SK-N-SH (cell line): ENCODE measurements around the gene THSD4. TPM values are rescaled to one million over a fixed set of nuclear protein-coding genes. Genes with fewer than 3 reads are reported as not detected.

Source experiments
- CTCF ChIA-PET: fragments of 300-600, 350-600 bp; formaldehyde crosslinking; extraction: SDS; loops from one replicate; lab custom pipeline; 2021; lab: Yijun Ruan, JAX
- POLR2A ChIA-PET: fragments of 350-600 bp; sonication (Branson Sonifier 250); formaldehyde crosslinking; extraction: SDS; loops from one replicate; lab custom pipeline; 2020; ENCODE audit warnings: antibody characterized with exemption, inconsistent platforms; lab: Yijun Ruan, JAX
- DNase-seq: peaks from one replicate; pipeline ENCODE4 v3.0.0; 2012
- H2AFZ ChIP-seq: fragments of 200-600 bp; sonication (generic); 2 replicates; pipeline ENCODE4 v1.8.1; 2016; ENCODE audit warnings: antibody characterized with exemption, mild to moderate bottlenecking, low read depth
- H3F3A ChIP-seq: fragments of 200-600 bp; sonication (generic); replicated peaks from 2 replicates; pipeline ENCODE3; 2016; ENCODE audit warnings: antibody characterized with exemption, mild to moderate bottlenecking; ENCODE audit not compliant: insufficient read depth
- H3K27ac ChIP-seq, 2 experiments: fragments of 200-500 bp in 1 of 2; fragments of 200-600 bp in 1 of 2; sonication (Bioruptor generic) in 1 of 2; sonication (generic), shearing (Covaris generic) in 1 of 2; 2 replicates each; pipeline versions ENCODE4 v1.5.1 to v1.6.1; 2014 to 2016; ENCODE audit warnings: low read depth in 2 of 2, inconsistent platforms in 1 of 2, low read length in 1 of 2, mild to moderate bottlenecking in 1 of 2, mixed read lengths in 1 of 2
- H3K27me3 ChIP-seq: fragments of 200-600 bp; sonication (generic), shearing (Covaris generic); 2 replicates; pipeline ENCODE4 v1.6.1; 2016; ENCODE audit warnings: mixed run types; ENCODE audit not compliant: insufficient read depth
- H3K36me3 ChIP-seq, 2 experiments: fragments of 200-500 bp in 1 of 2; fragments of 200-600 bp in 1 of 2; sonication (Bioruptor generic) in 1 of 2; sonication (generic) in 1 of 2; replicated peaks in 1 of 2; 2 replicates each; pipeline versions ENCODE3 to v1.5.1; 2014 to 2016; ENCODE audit warnings: low read length in 1 of 2, mild to moderate bottlenecking in 1 of 2; ENCODE audit not compliant: insufficient read depth in 2 of 2, control insufficient read depth in 1 of 2
- H3K4me1 ChIP-seq, 2 experiments: fragments of 200-500 bp in 1 of 2; fragments of 200-600 bp in 1 of 2; sonication (Bioruptor generic) in 1 of 2; sonication (generic), shearing (Covaris generic) in 1 of 2; 2 replicates each; pipeline versions ENCODE4 v1.5.1 to v1.6.1; 2014 to 2016; ENCODE audit warnings: low read depth in 1 of 2, low read length in 1 of 2, mixed run types in 1 of 2; ENCODE audit not compliant: insufficient read depth in 2 of 2, control insufficient read depth in 1 of 2
- H3K4me2 ChIP-seq: fragments of 200-600 bp; sonication (generic), shearing (Covaris generic); 2 replicates; pipeline ENCODE4 v1.6.1; 2017; ENCODE audit warnings: mixed run types
- H3K4me3 ChIP-seq, 2 experiments: fragments of 200-500 bp in 1 of 2; fragments of 200-600 bp in 1 of 2; sonication (Bioruptor generic) in 1 of 2; sonication (generic), shearing (Covaris generic) in 1 of 2; 2 replicates each; pipeline versions ENCODE4 v1.5.1 to v1.8.1; 2014 to 2016; ENCODE audit warnings: low read depth in 2 of 2, inconsistent platforms in 1 of 2, low read length in 1 of 2, mild to moderate bottlenecking in 1 of 2, mixed read lengths in 1 of 2, moderate library complexity in 1 of 2
- H3K79me2 ChIP-seq: fragments of 200-600 bp; sonication (generic); 2 replicates; pipeline ENCODE4 v1.8.1; 2017; ENCODE audit warnings: mild to moderate bottlenecking; ENCODE audit not compliant: insufficient read depth
- H3K9ac ChIP-seq: fragments of 200-600 bp; sonication (generic); 2 replicates; pipeline ENCODE4 v1.6.1; 2017; ENCODE audit warnings: mixed run types
- H3K9me2 ChIP-seq: fragments of 200-600 bp; sonication (generic); 2 replicates; pipeline ENCODE4 v1.6.1; 2017; ENCODE audit warnings: mixed run types
- H3K9me3 ChIP-seq: fragments of 200-600 bp; sonication (generic); 2 replicates; pipeline ENCODE4 v1.6.1; 2017; ENCODE audit warnings: mixed run types, mild to moderate bottlenecking, moderate library complexity
- H4K20me1 ChIP-seq: fragments of 200-600 bp; sonication (generic); 2 replicates; pipeline ENCODE4 v1.6.1; 2017; ENCODE audit warnings: mild to moderate bottlenecking, mixed run types; ENCODE audit not compliant: insufficient read depth
- CTCF ChIP-seq: fragments of 200-600 bp; sonication (generic); IDR thresholded peaks from 2 replicates; pipeline ENCODE4 v1.6.1; 2017; ENCODE audit warnings: antibody characterized with exemption, mild to moderate bottlenecking, moderate library complexity
- ELF1 ChIP-seq: IDR thresholded peaks from 2 replicates; pipeline ENCODE4 v1.4.0; 2012
- FOSL2 ChIP-seq: IDR thresholded peaks from 2 replicates; pipeline ENCODE4 v1.4.0; 2012; ENCODE audit warnings: low read depth, mild to moderate bottlenecking, moderate library complexity, borderline replicate concordance
- FOXM1 ChIP-seq: IDR thresholded peaks from 2 replicates; pipeline ENCODE4 v1.4.0; 2012; ENCODE audit warnings: low read depth, mild to moderate bottlenecking
- GATA2 ChIP-seq: sonication (generic); formaldehyde crosslinking; IDR thresholded peaks from 2 replicates; pipeline ENCODE4 v1.5.0; 2020; ENCODE audit warnings: mild to moderate bottlenecking, missing genetic modification reagents
- IRF3 ChIP-seq: fragments of 150-350 bp; IDR thresholded peaks from 2 replicates; pipeline ENCODE4 v1.6.1; 2016; ENCODE audit warnings: mild to moderate bottlenecking, low read depth, low read length
- MXI1 ChIP-seq: IDR thresholded peaks from 2 replicates; pipeline ENCODE4 v1.6.1; 2012; ENCODE audit warnings: mild to moderate bottlenecking, low read depth, low read length, improper control_type of control experiment
- NFIC ChIP-seq: IDR thresholded peaks from 2 replicates; pipeline ENCODE4 v1.4.0; 2012; ENCODE audit warnings: borderline replicate concordance
- POLR2AphosphoS5 ChIP-seq: IDR thresholded peaks from 2 replicates; pipeline ENCODE4 v1.6.1; 2012; ENCODE audit warnings: low read depth, low read length
- RCOR1 ChIP-seq: fragments of 150-350 bp; IDR thresholded peaks from 2 replicates; pipeline ENCODE4 v1.6.1; 2017; ENCODE audit warnings: antibody characterized with exemption, low read length
- REST ChIP-seq: IDR thresholded peaks from 2 replicates; pipeline ENCODE4 v1.6.1; 2012; ENCODE audit warnings: mild to moderate bottlenecking, low read depth, low read length, moderate library complexity
- SIN3A ChIP-seq: IDR thresholded peaks from 2 replicates; pipeline ENCODE4 v1.6.1; 2012; ENCODE audit warnings: low read depth, mild to moderate bottlenecking, low read length, moderate library complexity, borderline replicate concordance
- TAF1 ChIP-seq: IDR thresholded peaks from 2 replicates; pipeline ENCODE4 v1.6.1; 2012; ENCODE audit warnings: low read depth, mild to moderate bottlenecking, low read length, moderate library complexity, borderline replicate concordance
- TCF12 ChIP-seq: IDR thresholded peaks from 2 replicates; pipeline ENCODE4 v1.4.0; 2012
- USF1 ChIP-seq: IDR thresholded peaks from 2 replicates; pipeline ENCODE4 v1.4.0; 2012; ENCODE audit warnings: low read depth, borderline replicate concordance
- WGBS: methylation state at CpG from one replicate; pipeline ENCODE4 v1.1.6; 2017; ENCODE audit warnings: low lambda C conversion rate; 5-methylcytosine and 5-hydroxymethylcytosine counted together
- polyA plus RNA-seq, 3 experiments: library from polyadenylated mRNA; depleted of rRNA; stranded (reverse); fragments of >200 nt; gene quantifications; 2 replicates each; pipeline ENCODE4 v1.2.3, GENCODE V29; 2012

Gene THSD4
- polyA plus RNA-seq, 1 of the 3 experiments (the other 2 are of a cell fraction), result 79.1 TPM

- TF ChIP-seq IRF3, result no peak
- TF ChIP-seq NFIC, result peak; percentile 44; the same call in 1 of the 2 replicates
- no peak for TF ChIP-seq FOXM1
- no peak for TF ChIP-seq RCOR1
- TF ChIP-seq TCF12, result peak; percentile 61; the same call in 1 of the 2 replicates
- TF ChIP-seq CTCF, result no peak
- no peak for TF ChIP-seq MXI1
Observed at GRCh38 chr15:71149646-71150557, 34.6 kb downstream of the THSD4 start (continued).

- Histone ChIP-seq H3K9me3 (no peaks in the 10 kb centered on the region), H3K27ac (peak overlapping the region in 1 of 2 experiments; percentile 48; a peak in 2 of 4 replicates), H3K4me1 (peaks cover 0 to 20% of the 10 kb centered on the region in 2 experiments; a peak in 2 of 4 replicates), H3K9me2 (no peaks in the 10 kb centered on the region), H4K20me1 (no peaks in the 10 kb centered on the region), H3K4me3 (no peak overlapping the region), H3K27me3 (no peaks in the 10 kb centered on the region), H3K79me2 (peaks cover 19% of the 10 kb centered on the region; the same call in 1 of the 2 replicates), H3K9ac (no peak overlapping the region), H3F3A (peaks cover 9% of the 10 kb centered on the region), H3K4me2 (0 out of 2 replicates have a peak overlapping the region, but pooled peaks have one; percentile 5), H2AFZ (no peak overlapping the region), H3K36me3 (peaks cover 4 to 29% of the 10 kb centered on the region in 2 experiments)
- no peak for DNase-seq
- ChIA-PET POLR2A (no interaction called here), CTCF (interaction anchor here (1.0 kb wide), 1 partner anchor 36 kb away, joined by 4 read pairs; the partner anchor contains the start of gene THSD4)
- WGBS, result 49% methylated on average over 2 of the region's 2 CpGs
- TF ChIP-seq GATA2 (CRISPR knock-in tag) (no peak), FOSL2 (no peak), RCOR1 (no peak), TAF1 (no peak), POLR2AphosphoS5 (no peak), REST (no peak), IRF3 (no peak), USF1 (no peak), ELF1 (no peak), SIN3A (no peak), TCF12 (peak; percentile 7; the same call in 1 of the 2 replicates), NFIC (peak; percentile 21; the same call in 1 of the 2 replicates)
Observed at GRCh38 chr15:71151081-71151480, 35.8 kb downstream of the THSD4 start.
